Epithelial cell of esophagus (primary cell): Measurements from ENCODE around the gene JARID2.

Experiments
- DNase-seq: peaks from one replicate; pipeline ENCODE4 v3.0.0; 2010; ENCODE audit warnings: low read depth
- H3K4me3 ChIP-seq: 2 replicates; pipeline ENCODE4 v1.5.1; 2011; ENCODE audit warnings: mild to moderate bottlenecking, low read length, control low read depth
- TF ChIP-seq, protein P1 (sequence below): IDR thresholded peaks from 2 replicates; pipeline ENCODE4 v1.5.1; 2011; ENCODE audit warnings: low read depth, mild to moderate bottlenecking, low read length, control low read depth, inconsistent platforms; ENCODE audit not compliant: insufficient read depth; ENCODE audit errors: missing control alignments

Gene JARID2

GRCh38 chr6:15441215-15441868, 195.5 kb downstream of the JARID2 start:
- TF ChIP-seq, protein P1, sequence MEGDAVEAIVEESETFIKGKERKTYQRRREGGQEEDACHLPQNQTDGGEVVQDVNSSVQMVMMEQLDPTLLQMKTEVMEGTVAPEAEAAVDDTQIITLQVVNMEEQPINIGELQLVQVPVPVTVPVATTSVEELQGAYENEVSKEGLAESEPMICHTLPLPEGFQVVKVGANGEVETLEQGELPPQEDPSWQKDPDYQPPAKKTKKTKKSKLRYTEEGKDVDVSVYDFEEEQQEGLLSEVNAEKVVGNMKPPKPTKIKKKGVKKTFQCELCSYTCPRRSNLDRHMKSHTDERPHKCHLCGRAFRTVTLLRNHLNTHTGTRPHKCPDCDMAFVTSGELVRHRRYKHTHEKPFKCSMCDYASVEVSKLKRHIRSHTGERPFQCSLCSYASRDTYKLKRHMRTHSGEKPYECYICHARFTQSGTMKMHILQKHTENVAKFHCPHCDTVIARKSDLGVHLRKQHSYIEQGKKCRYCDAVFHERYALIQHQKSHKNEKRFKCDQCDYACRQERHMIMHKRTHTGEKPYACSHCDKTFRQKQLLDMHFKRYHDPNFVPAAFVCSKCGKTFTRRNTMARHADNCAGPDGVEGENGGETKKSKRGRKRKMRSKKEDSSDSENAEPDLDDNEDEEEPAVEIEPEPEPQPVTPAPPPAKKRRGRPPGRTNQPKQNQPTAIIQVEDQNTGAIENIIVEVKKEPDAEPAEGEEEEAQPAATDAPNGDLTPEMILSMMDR, result peak; percentile 90
- peak; percentile 81 for DNase-seq
- no peak overlapping the region for H3K4me3 ChIP-seq

GRCh38 chr6:15441981-15442380, 196.1 kb downstream of the JARID2 start:
- TF ChIP-seq, protein P1, result no peak
- DNase-seq, result no peak
- no peak overlapping the region for H3K4me3 ChIP-seq

- TF ChIP-seq, protein P1, result no peak
- DNase-seq, result no peak
- no peak overlapping the region for H3K4me3 ChIP-seq
Observed at GRCh38 chr6:15442467-15442866, 196.6 kb downstream of the JARID2 start.

DNA sequence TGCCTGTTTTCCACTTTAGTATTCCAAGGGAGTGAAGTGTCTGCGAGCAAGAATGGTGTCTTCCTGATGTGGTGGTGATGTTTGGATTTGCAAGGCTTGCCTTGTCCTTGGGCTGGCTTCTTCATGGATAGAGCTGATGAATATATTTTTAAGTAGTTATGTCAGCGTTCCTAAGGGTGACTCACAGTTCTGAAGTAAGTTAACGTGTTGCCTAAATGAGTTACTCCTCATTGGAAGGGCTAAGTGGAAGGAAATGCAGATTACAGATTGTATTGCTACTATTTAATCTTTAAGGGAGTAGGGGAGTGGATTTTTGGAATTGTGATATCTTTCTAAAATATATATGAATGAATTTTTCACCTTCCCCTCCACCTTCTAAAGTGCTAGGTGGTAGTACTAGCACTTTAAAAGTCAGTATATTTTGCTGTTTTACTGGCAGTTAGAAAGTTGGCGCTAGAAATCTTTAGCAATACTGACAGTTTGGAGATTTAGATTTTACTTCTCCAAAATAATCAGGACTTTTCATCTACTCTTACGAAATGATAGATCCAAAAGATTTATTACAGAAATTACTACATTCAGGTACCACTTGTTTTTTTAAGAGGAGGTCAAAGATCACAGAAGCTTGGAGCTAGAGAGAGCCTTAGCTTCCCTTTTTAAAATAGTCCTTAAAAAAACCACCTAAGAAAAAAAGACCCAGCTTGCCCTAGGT, 197.4 kb downstream of the JARID2 start:
- TF ChIP-seq, protein P1, result no peak
- DNase-seq, result peak; percentile 89
- no peak overlapping the region for H3K4me3 ChIP-seq

DNA sequence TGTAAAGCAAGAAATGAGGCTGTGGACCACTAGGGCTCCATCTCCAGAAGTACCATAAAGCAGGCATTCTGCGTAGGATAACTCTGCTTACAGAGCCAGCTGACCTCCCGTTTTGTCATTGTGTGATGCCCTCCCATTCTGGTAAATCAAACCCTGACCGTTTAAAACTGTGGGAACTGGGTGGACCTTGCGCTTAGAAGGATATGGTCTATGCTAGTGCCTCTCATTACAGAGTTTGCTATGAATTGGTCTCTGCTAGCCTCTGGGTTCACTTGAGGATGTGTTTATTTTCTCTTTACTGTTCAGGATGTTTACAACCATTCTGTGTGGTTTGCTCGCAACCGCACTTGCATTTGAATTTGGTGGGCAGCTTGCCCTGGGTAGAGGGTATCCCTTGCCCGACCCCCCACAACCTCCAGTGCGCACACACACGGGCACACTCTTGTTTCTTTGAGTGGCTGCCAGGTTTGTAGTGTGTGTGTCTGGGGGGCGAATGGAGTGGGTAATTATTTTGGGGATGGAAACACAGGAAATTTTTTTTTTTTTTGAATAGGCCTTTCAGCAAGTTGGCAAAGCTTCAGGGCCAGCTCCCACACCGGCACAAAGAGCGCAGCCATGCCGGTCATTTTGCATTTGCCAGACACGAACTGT, 198.3 kb downstream of the JARID2 start:
- TF ChIP-seq, protein P1, result no peak
- H3K4me3 ChIP-seq, result no peak overlapping the region
- no peak for DNase-seq

GRCh38 chr6:15444881-15445280, 199.0 kb downstream of the JARID2 start:
- DNase-seq, result no peak
- TF ChIP-seq, protein P1, result no peak
- no peak overlapping the region for H3K4me3 ChIP-seq
